H1 (cell line): ENCODE measurements around the gene CSKMT. TPM values are rescaled to one million over a fixed set of nuclear protein-coding genes. Genes with fewer than 3 reads are reported as not detected.

ENCODE experiments used
- CTCF ChIA-PET: fragments of 300-600 bp; sonication (Branson Sonifier 250); formaldehyde crosslinking; loops from one replicate; lab custom pipeline; 2021; ENCODE audit not compliant: partially characterized antibody; lab: Charles Lee
- POLR2A ChIA-PET: fragments of 300-600 bp; sonication (Branson Sonifier 250); formaldehyde crosslinking; loops from one replicate; lab custom pipeline; 2021; ENCODE audit warnings: inconsistent platforms; ENCODE audit not compliant: partially characterized antibody; lab: Charles Lee
- DNase-seq, 2 experiments: peaks; one replicate each; pipeline versions ENCODE4 v3.0.0 to v3.0.0-alpha.2; 2010 to 2022; ENCODE audit warnings: low spot score in 2 of 2, low read depth in 1 of 2, mixed read lengths in 1 of 2
- FAIRE-seq: peaks from 2 replicates; lab custom pipeline; 2011; peaks lifted over from hg19 to GRCh38; lab: Jason Lieb, UNC
- H2AFZ ChIP-seq: 2 replicates; pipeline ENCODE4 v1.8.1; 2012; ENCODE audit warnings: low read length, inconsistent platforms
- H2AK5ac ChIP-seq: 2 replicates; pipeline ENCODE4 v1.6.1; 2013; ENCODE audit warnings: low read depth, low read length
- H2BK120ac ChIP-seq: replicated peaks from 2 replicates; pipeline ENCODE3; 2013; ENCODE audit warnings: low read depth, low read length, inconsistent platforms
- H2BK12ac ChIP-seq: 2 replicates; pipeline ENCODE4 v1.6.1; 2013; ENCODE audit warnings: low read depth, low read length
- H2BK15ac ChIP-seq: 2 replicates; pipeline ENCODE4 v1.6.1; 2013; ENCODE audit warnings: low read length
- H2BK20ac ChIP-seq: 2 replicates; pipeline ENCODE4 v1.6.1; 2013; ENCODE audit warnings: low read length
- H2BK5ac ChIP-seq: 2 replicates; pipeline ENCODE4 v1.6.1; 2013; ENCODE audit warnings: low read depth, low read length
- H3K14ac ChIP-seq: 2 replicates; pipeline ENCODE4 v1.6.1; 2013; ENCODE audit warnings: inconsistent platforms; ENCODE audit not compliant: insufficient read length
- H3K18ac ChIP-seq: 2 replicates; pipeline ENCODE4 v1.6.1; 2013; ENCODE audit warnings: low read length; ENCODE audit errors: extremely low read depth
- H3K23ac ChIP-seq: 2 replicates; pipeline ENCODE4 v1.6.1; 2013; ENCODE audit warnings: inconsistent platforms; ENCODE audit not compliant: insufficient read length
- H3K23me2 ChIP-seq: 2 replicates; pipeline ENCODE4 v1.6.1; 2013; ENCODE audit warnings: low read depth, low read length
- H3K27ac ChIP-seq: 2 replicates; pipeline ENCODE4 v1.6.1; 2011; ENCODE audit warnings: low read depth, low read length, inconsistent platforms
- H3K27me3 ChIP-seq, 4 experiments: replicated peaks in 1 of 4; 1 replicate in 1 of 4; 2 replicates in 3 of 4; pipeline versions ENCODE4 v1.6.1 to v1.8.1; 2011 to 2013; ENCODE audit warnings: low read length in 3 of 4, mild to moderate bottlenecking in 3 of 4, inconsistent platforms in 2 of 4, mixed read lengths in 2 of 4, moderate library complexity in 1 of 4; ENCODE audit not compliant: control insufficient read depth in 3 of 4, insufficient read depth in 3 of 4; ENCODE audit errors: extremely low read depth in 1 of 4
- H3K36me3 ChIP-seq, 4 experiments: 2 replicates each; pipeline versions ENCODE4 v1.6.1 to v1.8.1; 2011 to 2013; ENCODE audit warnings: mild to moderate bottlenecking in 4 of 4, low read length in 3 of 4, moderate library complexity in 2 of 4, control low read depth in 1 of 4, inconsistent platforms in 1 of 4; ENCODE audit not compliant: insufficient read depth in 4 of 4, control insufficient read depth in 2 of 4
- H3K4ac ChIP-seq: replicated peaks from 2 replicates; pipeline ENCODE3; 2013; ENCODE audit warnings: low read length, low read depth, mixed read lengths, inconsistent platforms; ENCODE audit not compliant: insufficient read length
- H3K4me1 ChIP-seq, 4 experiments: replicated peaks in 1 of 4; 1 replicate in 1 of 4; 2 replicates in 3 of 4; pipeline versions ENCODE4 v1.6.1 to v1.8.1; 2011 to 2013; ENCODE audit warnings: low read length in 3 of 4, inconsistent platforms in 2 of 4, mixed read lengths in 1 of 4; ENCODE audit not compliant: insufficient read depth in 4 of 4, control insufficient read depth in 3 of 4
- H3K4me2 ChIP-seq, 2 experiments: 2 replicates each; pipeline versions ENCODE4 v1.6.1 to v1.8.1; 2011 to 2013; ENCODE audit warnings: low read depth in 2 of 2, low read length in 2 of 2, control low read depth in 1 of 2, inconsistent platforms in 1 of 2, mild to moderate bottlenecking in 1 of 2; ENCODE audit not compliant: insufficient read depth in 1 of 2
- H3K4me3 ChIP-seq, 4 experiments: fragments of 200-600, 300-600 bp in 1 of 4; sonication (generic), shearing (Covaris generic), sonication (Bioruptor Twin) in 1 of 4; 2 replicates each; pipeline versions ENCODE4 v1.5.1 to v1.8.1; 2011 to 2016; ENCODE audit warnings: low read length in 4 of 4, low read depth in 3 of 4, control low read depth in 2 of 4, inconsistent platforms in 2 of 4, mild to moderate bottlenecking in 2 of 4, mixed read lengths in 1 of 4, moderate library complexity in 1 of 4; ENCODE audit not compliant: insufficient read depth in 2 of 4; ENCODE audit errors: extremely low read depth in 1 of 4
- H3K56ac ChIP-seq: replicated peaks from 2 replicates; pipeline ENCODE3; 2013; ENCODE audit warnings: low read depth, mild to moderate bottlenecking, mixed read lengths, low read length, inconsistent platforms; ENCODE audit not compliant: insufficient read length
- H3K79me1 ChIP-seq: 2 replicates; pipeline ENCODE4 v1.6.1; 2013; ENCODE audit warnings: low read depth, low read length, control low read depth
- H3K79me2 ChIP-seq, 2 experiments: 2 replicates each; pipeline versions ENCODE4 v1.6.1 to v1.8.1; 2012 to 2013; ENCODE audit warnings: low read length in 2 of 2, mild to moderate bottlenecking in 2 of 2, inconsistent platforms in 1 of 2; ENCODE audit not compliant: insufficient read depth in 2 of 2, control insufficient read depth in 1 of 2
- H3K9ac ChIP-seq, 4 experiments: replicated peaks in 1 of 4; 1 replicate in 1 of 4; 2 replicates in 3 of 4; pipeline versions ENCODE4 v1.6.1 to v1.8.1; 2011 to 2013; ENCODE audit warnings: low read depth in 3 of 4, low read length in 3 of 4, control low read depth in 2 of 4, mild to moderate bottlenecking in 2 of 4, moderate library complexity in 2 of 4, inconsistent platforms in 1 of 4; ENCODE audit errors: extremely low read depth in 1 of 4
- H3K9me3 ChIP-seq, 2 experiments: 2 replicates each; pipeline versions ENCODE4 v1.6.1 to v1.8.1; 2012 to 2013; ENCODE audit warnings: mild to moderate bottlenecking in 2 of 2, moderate library complexity in 2 of 2, control low read depth in 1 of 2, inconsistent platforms in 1 of 2, low read depth in 1 of 2, low read length in 1 of 2, mixed read lengths in 1 of 2; ENCODE audit not compliant: insufficient read depth in 2 of 2
- H4K20me1 ChIP-seq, 2 experiments: replicated peaks in 1 of 2; 2 replicates each; pipeline versions ENCODE3 to v1.8.1; 2011 to 2013; ENCODE audit warnings: inconsistent platforms in 2 of 2, low read length in 2 of 2, mild to moderate bottlenecking in 1 of 2; ENCODE audit not compliant: insufficient read depth in 2 of 2, control insufficient read depth in 1 of 2
- H4K5ac ChIP-seq: 2 replicates; pipeline ENCODE4 v1.6.1; 2013; ENCODE audit warnings: low read length, low read depth, mixed read lengths, inconsistent platforms; ENCODE audit not compliant: insufficient read length
- H4K8ac ChIP-seq: 2 replicates; pipeline ENCODE4 v1.8.0; 2013; ENCODE audit warnings: mild to moderate bottlenecking, moderate library complexity, low read length, inconsistent platforms; ENCODE audit not compliant: insufficient read depth; ENCODE audit errors: extremely low read depth
- H4K91ac ChIP-seq: replicated peaks from 2 replicates; pipeline ENCODE3; 2013; ENCODE audit warnings: low read length, mixed read lengths, inconsistent platforms; ENCODE audit not compliant: insufficient read length
- ASH2L ChIP-seq: fragments of 200-600, 300-600 bp; sonication (generic); IDR thresholded peaks from one replicate; pipeline ENCODE4 v1.7.1; 2017; ENCODE audit warnings: low read length
- BCL11A ChIP-seq, 2 experiments: IDR thresholded peaks; one replicate each; pipeline ENCODE4 v1.6.1; 2011; ENCODE audit warnings: low read depth in 2 of 2, low read length in 2 of 2, mild to moderate bottlenecking in 2 of 2
- BRCA1 ChIP-seq: IDR thresholded peaks from 2 replicates; pipeline ENCODE4 v1.6.1; 2012; ENCODE audit warnings: low read depth, low read length, improper control_type of control experiment
- EGR1 ChIP-seq: IDR thresholded peaks from 2 replicates; pipeline ENCODE4 v1.6.1; 2011; ENCODE audit warnings: low read depth, low read length, borderline replicate concordance
- EZH2 ChIP-seq: fragments of 200-600 bp; sonication (generic); IDR thresholded peaks from 2 replicates; pipeline ENCODE4 v1.7.1; 2012; ENCODE audit warnings: low read depth, mild to moderate bottlenecking, moderate library complexity, low read length, inconsistent platforms; ENCODE audit not compliant: severe bottlenecking
- GABPA ChIP-seq: IDR thresholded peaks from 2 replicates; pipeline ENCODE4 v1.6.1; 2011; ENCODE audit warnings: mild to moderate bottlenecking, low read length, moderate library complexity, borderline replicate concordance; ENCODE audit not compliant: insufficient read depth
- HDAC6 ChIP-seq: IDR thresholded peaks from one replicate; pipeline ENCODE4 v1.7.1; 2012; ENCODE audit warnings: low read depth, mild to moderate bottlenecking, inconsistent platforms, low read length, moderate library complexity
- MAFK ChIP-seq: IDR thresholded peaks from 2 replicates; pipeline ENCODE4 v1.6.1; 2012; ENCODE audit warnings: low read depth, mild to moderate bottlenecking, improper control_type of control experiment, low read length
- PHF8 ChIP-seq: fragments of 200-600 bp; sonication (generic); conservative IDR thresholded peaks from 2 replicates; pipeline ENCODE4 v1.7.1; 2012; ENCODE audit warnings: low read depth, mild to moderate bottlenecking, inconsistent platforms, low read length, moderate library complexity
- RFX5 ChIP-seq: IDR thresholded peaks from 2 replicates; pipeline ENCODE4 v1.6.1; 2011; ENCODE audit warnings: low read depth, low read length, improper control_type of control experiment, borderline replicate concordance
- SP1 ChIP-seq: IDR thresholded peaks from 2 replicates; pipeline ENCODE4 v1.6.1; 2011; ENCODE audit warnings: low read depth, low read length
- SP4 ChIP-seq: IDR thresholded peaks from 2 replicates; pipeline ENCODE4 v1.6.1; 2012; ENCODE audit warnings: low read length, inconsistent platforms
- WGBS, 2 experiments: shearing (Covaris generic) in 1 of 2; methylation state at CpG; one replicate each; pipeline versions ENCODE4 v1.1.6 to v1.1.7; 2013 to 2015; ENCODE audit warnings: low lambda C conversion rate in 2 of 2, mixed read lengths in 2 of 2, inconsistent platforms in 1 of 2, low coverage in 1 of 2, missing lambda C conversion rate in 1 of 2; ENCODE audit not compliant: insufficient replicate concordance in 2 of 2, insufficient coverage in 1 of 2, insufficient read length in 1 of 2; ENCODE audit errors: extremely low coverage in 1 of 2, missing lambda C conversion rate in 1 of 2; 5-methylcytosine and 5-hydroxymethylcytosine counted together
- polyA plus RNA-seq, 7 experiments: library from polyadenylated mRNA; depleted of rRNA in 3 of 7; stranded (reverse) in 5 of 7; unstranded in 2 of 7; fragments of >200 nt in 5 of 7; fragments of 200-250 nt in 2 of 7; gene quantifications; 1 replicate in 5 of 7; 2 replicates in 1 of 7; 4 replicates in 1 of 7; pipeline versions ENCODE4 v1.2.1 to v1.2.3, GENCODE V29; 2011 to 2013; ENCODE audit warnings: missing spikeins in 2 of 7, mixed read lengths in 2 of 7
- total RNA-seq: library from RNA; stranded (reverse); fragmentation: NEBNext Ultra II Directional; extraction: Animal tissue kit (Norgen Biotek cat#: 25700); gene quantifications from 2 replicates; pipeline ENCODE4 v1.2.1, GENCODE V29; 2021
- TF ChIP-seq, protein P1 (sequence below): IDR thresholded peaks from 2 replicates; pipeline ENCODE4 v1.6.1; 2011; ENCODE audit warnings: low read depth, mild to moderate bottlenecking, low read length; ENCODE audit not compliant: insufficient read depth

Gene CSKMT
- total and polyA plus RNA-seq, 2 of the 8 experiments (the other 6 are each of a cell fraction or from before 2014, with no cell fraction given), result 12.0 to 66.1 TPM

DNA sequence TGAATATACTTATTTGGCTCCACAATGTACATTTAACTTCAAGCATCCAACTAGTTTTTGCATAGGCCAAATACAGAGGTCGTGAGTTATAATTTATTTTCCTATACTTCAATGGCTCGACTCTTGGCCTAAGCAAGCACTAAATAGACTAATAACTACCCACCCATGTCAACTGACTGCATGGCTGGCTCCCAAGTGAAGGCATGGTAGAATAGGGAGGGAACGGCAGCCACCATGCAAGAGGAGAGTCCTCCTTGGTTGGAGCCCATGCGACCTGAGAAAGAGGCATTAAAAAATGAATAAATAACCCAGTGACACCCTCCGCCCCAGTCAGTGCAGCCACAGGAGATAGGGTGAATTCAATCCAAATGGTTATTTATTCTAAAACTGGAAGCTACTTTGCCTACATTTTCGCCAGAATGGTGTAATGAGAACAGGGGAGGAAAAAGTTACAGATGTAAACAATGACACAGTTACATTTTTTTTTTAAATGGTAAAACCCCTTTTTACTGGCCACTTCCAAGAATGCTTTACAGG is 47.2 kb downstream of the CSKMT start:
- no peak overlapping the region for H3K4ac ChIP-seq
- peaks cover 0 to 11% of the 10 kb centered on the region in 2 experiments; a peak in 2 of 4 replicates for H3K79me2 ChIP-seq
- H3K79me1 ChIP-seq, result no peaks in the 10 kb centered on the region; the same call in 1 of the 2 replicates
- no peak overlapping the region for H2AFZ ChIP-seq
- FAIRE-seq, result no peak
- no peak overlapping the region for H3K56ac ChIP-seq
- H2BK120ac ChIP-seq, result no peak overlapping the region
- no peak overlapping the region for H2BK5ac ChIP-seq
- no peak overlapping the region for H3K23ac ChIP-seq
- ChIA-PET POLR2A (interaction anchor here (1.0 to 61.4 kb wide), 5 partner anchors 11 to 58 kb away, joined by 3 to 2041 read pairs (median 5); partner anchors contain the start of genes C11orf98, CSKMT, GANAB and HNRNPUL2), CTCF (interaction anchor here (0.6 to 4.0 kb wide), 3 partner anchors 11 to 57 kb away, joined by 3 to 26 read pairs (median 4); partner anchors contain the start of gene TAF6L)
- no peak overlapping the region for H4K8ac ChIP-seq
- no peak for DNase-seq
- H3K23me2 ChIP-seq, result peaks cover 8% of the 10 kb centered on the region
- H3K4me2 ChIP-seq, result no peak overlapping the region
- no peak overlapping the region for H2AK5ac ChIP-seq
- H3K4me3 ChIP-seq, result no peak overlapping the region
- no peak overlapping the region for H2BK20ac ChIP-seq
- H3K4me1 ChIP-seq, result peaks cover 7 to 36% (median 16%) of the 10 kb centered on the region in 4 experiments
- H3K27ac ChIP-seq, result no peak overlapping the region
- H3K14ac ChIP-seq, result no peak overlapping the region
- peaks cover 0 to 3% of the 10 kb centered on the region in 2 experiments for H4K20me1 ChIP-seq
- TF ChIP-seq EZH2 (no peak), RFX5 (no peak), HDAC6 (no peak), BRCA1 (no peak), SP4 (no peak), GABPA (no peak), PHF8 (no peak), BCL11A (IDR thresholded peaks at IDR 0.05; ENCODE audit: low read depth in 2 of 2, low read length in 2 of 2) (no peak), MAFK (no peak), EGR1 (no peak), SP1 (no peak), ASH2L (no peak)
- TF ChIP-seq, protein P1, sequence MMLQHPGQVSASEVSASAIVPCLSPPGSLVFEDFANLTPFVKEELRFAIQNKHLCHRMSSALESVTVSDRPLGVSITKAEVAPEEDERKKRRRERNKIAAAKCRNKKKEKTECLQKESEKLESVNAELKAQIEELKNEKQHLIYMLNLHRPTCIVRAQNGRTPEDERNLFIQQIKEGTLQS, result no peak
- H4K91ac ChIP-seq, result no peak overlapping the region
- H3K18ac ChIP-seq, result no peak overlapping the region
- no peak overlapping the region for H2BK12ac ChIP-seq
- H3K27me3 ChIP-seq, result no peaks in the 10 kb centered on the region; a peak in 1 of 7 replicates
- H3K9ac ChIP-seq, result no peak overlapping the region
- H3K9me3 ChIP-seq, result no peaks in the 10 kb centered on the region
- H2BK15ac ChIP-seq, result no peak overlapping the region
- H4K5ac ChIP-seq, result no peak overlapping the region
- 92% methylated on average over 6 of the region's 6 CpGs; no CpG with 5 or more reads in 1 of the 2 experiments for WGBS, 2 experiments
- peaks cover 26 to 67% (median 46%) of the 10 kb centered on the region in 4 experiments for H3K36me3 ChIP-seq
